OCI-LY3 (cell line): ENCODE data around the gene ARID3C.

Source experiments
- CTCF ChIP-seq: fragments of 200-600, 300-600 bp; sonication (generic); IDR thresholded peaks from 2 replicates; pipeline ENCODE4 v1.5.1; 2014; ENCODE audit warnings: antibody characterized with exemption, low read length, low read depth
- EZH2phosphoT487 ChIP-seq: fragments of 200-600 bp; shearing (Covaris generic); IDR thresholded peaks from 2 replicates; pipeline ENCODE4 v1.6.1; 2018; ENCODE audit warnings: antibody characterized with exemption, mixed run types, low read depth

GRCh38 chr9:34636791-34637355 is 8.0 kb upstream of the ARID3C start:
- no peak for TF ChIP-seq CTCF
- TF ChIP-seq EZH2phosphoT487: no peak
